MCF 10A (cell line): ENCODE measurements around the gene LMAN1. TPM values are rescaled to one million over a fixed set of nuclear protein-coding genes. Genes with fewer than 3 reads are reported as not detected.

Experiments
- BruUV-seq: library from RNA; stranded (reverse); fragments of 400-500 nt; replicated peaks from 2 replicates; lab custom pipeline; 2021; lab: Mats Ljungman, UMichigan
- CTCF ChIA-PET: fragments of 300-600 bp; sonication (Branson Sonifier 250); formaldehyde crosslinking; extraction: SDS; loops from one replicate; lab custom pipeline; 2021; ENCODE audit warnings: antibody characterized with exemption, inconsistent platforms; lab: Yijun Ruan, JAX
- POLR2A ChIA-PET: fragments of 300-600, 350-650 bp; sonication (Branson Sonifier 250); formaldehyde crosslinking; extraction: SDS; loops from one replicate; lab custom pipeline; 2020; ENCODE audit warnings: antibody characterized with exemption, inconsistent platforms; lab: Yijun Ruan, JAX
- DNase-seq: peaks from one replicate; pipeline ENCODE4 v3.0.0-alpha.2; 2018; ENCODE audit not compliant: unreplicated experiment
- H3K27ac Mint-ChIP-seq: one replicate; pipeline ENCODE4 v1.8.0; 2022; ENCODE audit warnings: mild to moderate bottlenecking, low read depth, mixed read lengths; ENCODE audit not compliant: unreplicated experiment
- H3K27me3 Mint-ChIP-seq: one replicate; pipeline ENCODE4 v1.8.0; 2022; ENCODE audit warnings: mixed read lengths; ENCODE audit not compliant: insufficient read depth, unreplicated experiment
- H3K36me3 Mint-ChIP-seq: one replicate; pipeline ENCODE4 v1.8.0; 2022; ENCODE audit warnings: mild to moderate bottlenecking, moderate library complexity, mixed read lengths; ENCODE audit not compliant: insufficient read depth, unreplicated experiment
- H3K4me1 Mint-ChIP-seq: one replicate; pipeline ENCODE4 v1.8.0; 2022; ENCODE audit warnings: mixed read lengths; ENCODE audit not compliant: insufficient read depth, unreplicated experiment
- H3K4me3 Mint-ChIP-seq: one replicate; pipeline ENCODE4 v1.8.0; 2022; ENCODE audit warnings: mild to moderate bottlenecking, moderate library complexity, mixed read lengths; ENCODE audit not compliant: unreplicated experiment
- H3K9me3 Mint-ChIP-seq: one replicate; pipeline ENCODE4 v1.8.0; 2022; ENCODE audit warnings: mixed read lengths; ENCODE audit not compliant: unreplicated experiment
- intact Hi-C: fragments of 100-400 bp; cut with micrococcal nuclease; formaldehyde crosslinking; loops from 2 replicates; pipeline ENCODE4 v1.14.1; 2022
- total RNA-seq: library from RNA; stranded (reverse); gene quantifications from 2 replicates; pipeline ENCODE4 v1.2.3, GENCODE V29; 2022
- TF ChIP-seq, protein P1 (sequence below): fragments of 200-600 bp; IDR thresholded peaks from one replicate; pipeline ENCODE4 v1.8.0; 2022; ENCODE audit warnings: antibody characterized with exemption, mild to moderate bottlenecking; ENCODE audit not compliant: unreplicated experiment

LMAN1 gene
- total RNA-seq, 1 experiment from 2014 or later = 168 TPM

DNA sequence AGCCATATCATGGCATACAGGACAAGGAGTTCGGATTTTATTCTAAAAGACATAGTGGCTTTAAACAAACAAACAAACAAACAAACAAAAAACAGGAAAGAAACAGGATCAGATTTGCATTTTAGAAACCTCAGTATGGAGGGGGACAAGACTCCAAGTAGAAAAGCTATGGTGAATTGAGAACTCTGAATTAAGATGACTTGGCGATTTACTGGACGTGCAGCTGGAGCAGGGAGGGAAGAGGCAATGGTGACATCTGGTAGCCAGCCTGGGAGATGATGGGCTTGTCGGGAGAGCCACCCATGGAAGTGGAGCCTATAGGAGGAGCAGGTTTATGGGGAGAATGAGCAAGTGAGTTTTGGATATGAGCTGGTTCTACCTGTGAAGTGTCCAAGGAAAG is 53.8 kb downstream of the LMAN1 start:
- Mint-ChIP-seq H3K27me3 (peaks cover 30% of the 10 kb centered on the region), H3K4me3 (no peak overlapping the region), H3K9me3 (no peaks in the 10 kb centered on the region), H3K4me1 (no peaks in the 10 kb centered on the region), H3K36me3 (no peaks in the 10 kb centered on the region), H3K27ac (no peak overlapping the region)
- POLR2A ChIA-PET = interaction anchor here (1.0 to 1.3 kb wide), 2 partner anchors 15 to 97 kb away, joined by 3 to 7 read pairs; no protein-coding TSS in a partner anchor
- no peak for DNase-seq
- intact Hi-C loops = loop anchor here (10.0 kb wide), 1 partner anchor 220 kb away; no protein-coding TSS in a partner anchor
- BruUV-seq = no TSS peak
- CTCF ChIA-PET = interaction anchor here (1.0 kb wide), 1 partner anchor 97 kb away, joined by 5 read pairs; no protein-coding TSS in a partner anchor
- TF ChIP-seq, protein P1, sequence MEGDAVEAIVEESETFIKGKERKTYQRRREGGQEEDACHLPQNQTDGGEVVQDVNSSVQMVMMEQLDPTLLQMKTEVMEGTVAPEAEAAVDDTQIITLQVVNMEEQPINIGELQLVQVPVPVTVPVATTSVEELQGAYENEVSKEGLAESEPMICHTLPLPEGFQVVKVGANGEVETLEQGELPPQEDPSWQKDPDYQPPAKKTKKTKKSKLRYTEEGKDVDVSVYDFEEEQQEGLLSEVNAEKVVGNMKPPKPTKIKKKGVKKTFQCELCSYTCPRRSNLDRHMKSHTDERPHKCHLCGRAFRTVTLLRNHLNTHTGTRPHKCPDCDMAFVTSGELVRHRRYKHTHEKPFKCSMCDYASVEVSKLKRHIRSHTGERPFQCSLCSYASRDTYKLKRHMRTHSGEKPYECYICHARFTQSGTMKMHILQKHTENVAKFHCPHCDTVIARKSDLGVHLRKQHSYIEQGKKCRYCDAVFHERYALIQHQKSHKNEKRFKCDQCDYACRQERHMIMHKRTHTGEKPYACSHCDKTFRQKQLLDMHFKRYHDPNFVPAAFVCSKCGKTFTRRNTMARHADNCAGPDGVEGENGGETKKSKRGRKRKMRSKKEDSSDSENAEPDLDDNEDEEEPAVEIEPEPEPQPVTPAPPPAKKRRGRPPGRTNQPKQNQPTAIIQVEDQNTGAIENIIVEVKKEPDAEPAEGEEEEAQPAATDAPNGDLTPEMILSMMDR = no peak

DNA sequence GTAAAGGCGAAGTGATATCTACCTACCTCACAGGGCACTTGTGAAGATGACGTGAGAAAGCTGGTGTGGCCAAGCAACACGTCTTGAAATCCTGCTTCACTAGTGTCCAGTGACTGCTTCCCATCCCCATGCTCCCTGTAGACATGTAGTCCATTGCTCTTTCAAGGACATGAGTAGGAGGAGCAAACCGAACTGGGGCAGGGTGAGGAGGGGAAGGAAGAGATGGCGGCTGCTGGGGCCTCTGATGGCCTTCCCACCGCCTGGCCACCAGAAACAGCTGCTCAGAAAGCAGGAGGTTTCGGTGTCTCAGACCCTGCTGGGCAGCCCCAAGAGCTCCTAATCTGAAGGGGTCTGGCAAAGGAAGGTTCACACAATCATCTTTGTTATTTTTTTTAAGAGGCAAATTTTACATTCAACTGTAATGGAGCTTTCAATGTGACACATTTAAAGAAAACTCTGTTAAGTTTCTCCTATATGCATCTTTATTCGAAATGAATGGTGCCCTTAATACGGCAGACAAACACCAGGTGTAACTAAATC is 55.3 kb downstream of the LMAN1 start:
- no peaks in the 10 kb centered on the region for H3K9me3 Mint-ChIP-seq
- no peak overlapping the region for H3K27ac Mint-ChIP-seq
- DNase-seq = no peak
- TF ChIP-seq, protein P1 = no peak
- intact Hi-C loops = loop anchor here (10.0 kb wide), 1 partner anchor 219 kb away; no protein-coding TSS in a partner anchor
- BruUV-seq = no TSS peak
- peaks cover 30% of the 10 kb centered on the region for H3K27me3 Mint-ChIP-seq
- H3K36me3 Mint-ChIP-seq = no peaks in the 10 kb centered on the region
- POLR2A ChIA-PET = interaction anchor here (1.0 kb wide), 1 partner anchor 10 kb away, joined by 4 read pairs; no protein-coding TSS in a partner anchor
- H3K4me3 Mint-ChIP-seq = no peak overlapping the region
- CTCF ChIA-PET = interaction anchor here (0.6 to 2.3 kb wide), 7 partner anchors 11 to 554 kb away, joined by 3 to 15 read pairs (median 3); no protein-coding TSS in a partner anchor
- no peaks in the 10 kb centered on the region for H3K4me1 Mint-ChIP-seq

DNA sequence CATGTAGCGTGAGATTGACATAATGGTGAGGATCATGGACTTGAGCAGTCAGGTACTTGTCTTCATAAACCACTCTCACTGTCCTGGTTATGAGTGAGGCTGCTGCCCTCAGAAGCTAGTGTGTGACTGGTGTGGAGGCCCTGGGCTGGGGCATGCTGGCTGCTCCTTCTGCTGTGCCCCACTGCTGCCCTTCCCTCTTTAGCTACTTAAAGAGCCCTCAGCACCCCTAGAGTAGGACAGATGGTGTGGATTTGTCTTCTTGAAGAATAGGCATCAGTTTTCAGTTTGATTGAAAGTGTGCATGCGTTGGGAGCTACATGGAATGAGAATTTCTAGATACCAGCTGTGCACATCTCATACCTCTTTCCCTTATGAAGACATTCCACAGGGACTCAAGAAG is 56.1 kb downstream of the LMAN1 start:
- TF ChIP-seq, protein P1 = no peak
- no peaks in the 10 kb centered on the region for H3K36me3 Mint-ChIP-seq
- no peaks in the 10 kb centered on the region for H3K9me3 Mint-ChIP-seq
- CTCF ChIA-PET = interaction anchor here (0.6 to 2.3 kb wide), 6 partner anchors 54 to 948 kb away, joined by 3 to 15 read pairs (median 4); no protein-coding TSS in a partner anchor
- H3K4me1 Mint-ChIP-seq = no peaks in the 10 kb centered on the region
- no peak overlapping the region for H3K4me3 Mint-ChIP-seq
- H3K27me3 Mint-ChIP-seq = peaks cover 30% of the 10 kb centered on the region
- POLR2A ChIA-PET = no interaction called here
- BruUV-seq = no TSS peak
- no peak overlapping the region for H3K27ac Mint-ChIP-seq
- intact Hi-C loops = loop anchor here (10.0 kb wide), 1 partner anchor 218 kb away; no protein-coding TSS in a partner anchor
- DNase-seq = no peak

DNA sequence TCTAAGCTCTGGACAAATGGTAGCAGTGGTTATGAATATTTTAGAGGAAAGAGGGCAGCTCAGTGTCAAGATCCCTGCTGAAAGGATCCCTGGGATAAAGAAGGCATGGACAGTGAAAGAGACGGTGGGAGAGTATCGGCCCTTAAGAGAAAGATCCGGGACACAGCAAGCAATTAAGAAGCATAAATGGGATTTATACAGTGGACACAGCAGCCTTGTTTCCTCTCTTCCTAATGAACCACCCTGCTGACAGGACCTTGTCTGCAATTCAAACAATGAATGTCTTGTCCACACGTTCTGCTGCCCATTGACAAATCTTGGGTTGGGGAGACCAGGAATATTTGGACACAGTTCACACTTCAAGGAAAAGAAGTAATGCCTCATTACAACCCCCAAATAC is 57.1 kb downstream of the LMAN1 start:
- Mint-ChIP-seq H3K4me1 (no peaks in the 10 kb centered on the region), H3K36me3 (no peaks in the 10 kb centered on the region), H3K4me3 (no peak overlapping the region), H3K9me3 (no peaks in the 10 kb centered on the region), H3K27me3 (peaks cover 25% of the 10 kb centered on the region), H3K27ac (no peak overlapping the region)
- TF ChIP-seq, protein P1 = no peak
- BruUV-seq = no TSS peak
- DNase-seq = no peak
- intact Hi-C loops = loop anchor here (10.0 kb wide), 1 partner anchor 217 kb away; no protein-coding TSS in a partner anchor
- ChIA-PET POLR2A (interaction anchor here (0.6 to 0.9 kb wide), 2 partner anchors 37 to 57 kb away, joined by 3 read pairs; partner anchors contain the start of gene LMAN1), CTCF (interaction anchor here (0.9 to 2.3 kb wide), 2 partner anchors 101 to 218 kb away, joined by 3 to 15 read pairs; no protein-coding TSS in a partner anchor)
